Measurements from ENCODE around the gene GALNT5.

- TF ChIP-seq, protein P1, sequence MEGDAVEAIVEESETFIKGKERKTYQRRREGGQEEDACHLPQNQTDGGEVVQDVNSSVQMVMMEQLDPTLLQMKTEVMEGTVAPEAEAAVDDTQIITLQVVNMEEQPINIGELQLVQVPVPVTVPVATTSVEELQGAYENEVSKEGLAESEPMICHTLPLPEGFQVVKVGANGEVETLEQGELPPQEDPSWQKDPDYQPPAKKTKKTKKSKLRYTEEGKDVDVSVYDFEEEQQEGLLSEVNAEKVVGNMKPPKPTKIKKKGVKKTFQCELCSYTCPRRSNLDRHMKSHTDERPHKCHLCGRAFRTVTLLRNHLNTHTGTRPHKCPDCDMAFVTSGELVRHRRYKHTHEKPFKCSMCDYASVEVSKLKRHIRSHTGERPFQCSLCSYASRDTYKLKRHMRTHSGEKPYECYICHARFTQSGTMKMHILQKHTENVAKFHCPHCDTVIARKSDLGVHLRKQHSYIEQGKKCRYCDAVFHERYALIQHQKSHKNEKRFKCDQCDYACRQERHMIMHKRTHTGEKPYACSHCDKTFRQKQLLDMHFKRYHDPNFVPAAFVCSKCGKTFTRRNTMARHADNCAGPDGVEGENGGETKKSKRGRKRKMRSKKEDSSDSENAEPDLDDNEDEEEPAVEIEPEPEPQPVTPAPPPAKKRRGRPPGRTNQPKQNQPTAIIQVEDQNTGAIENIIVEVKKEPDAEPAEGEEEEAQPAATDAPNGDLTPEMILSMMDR (conservative IDR thresholded peaks at IDR 0.05; ENCODE audit: low read depth, low read length): no peak
- TF ChIP-seq EZH2 (IDR thresholded peaks at IDR 0.05; ENCODE audit: low read length, unreplicated experiment) (no peak), EZH2phosphoT487 (IDR thresholded peaks at IDR 0.05; ENCODE audit: borderline replicate concordance, low read length) (no peak)
Measured at GRCh38 chr2:157251932-157252331, 5.6 kb upstream of the GALNT5 start.

Data from PC-3 (cell line).